Astrocyte of the cerebellum (primary cell): ENCODE measurements around the gene RASAL2.
A peak's percentile ranks its signal among the peaks of the same experiment; 100 is the strongest.

Source experiments
- DNase-seq: peaks from one replicate; pipeline ENCODE4 v3.0.0-alpha.2; 2011; ENCODE audit warnings: low read depth
- H3K4me3 ChIP-seq: 2 replicates; pipeline ENCODE4 v1.5.1; 2011; ENCODE audit warnings: mild to moderate bottlenecking, low read depth, low read length, moderate library complexity
- CTCF ChIP-seq: IDR thresholded peaks from 2 replicates; pipeline ENCODE4 v1.5.1; 2012; ENCODE audit warnings: low read length, low read depth, moderate library complexity, mild to moderate bottlenecking; ENCODE audit errors: missing control alignments
- in situ Hi-C: cut with HindIII; loops from 2 replicates; pipeline ENCODE4 v1.10.0; 2017; ENCODE audit warnings: low sequenced_read_pairs

Gene RASAL2

GRCh38 chr1:178218550-178218949 is 124.6 kb downstream of the RASAL2 start:
- TF ChIP-seq CTCF: no peak
- no peak overlapping the region for H3K4me3 ChIP-seq
- in situ Hi-C loops: no loop called here
- DNase-seq: no peak

- TF ChIP-seq CTCF: no peak
- no peak for DNase-seq
- H3K4me3 ChIP-seq: no peak overlapping the region
- in situ Hi-C loops: no loop called here
These were observed 126.2 kb downstream of the RASAL2 start for GRCh38 chr1:178220094-178220493.

GRCh38 chr1:178223289-178223688 is 129.4 kb downstream of the RASAL2 start:
- no peak for DNase-seq
- in situ Hi-C loops: no loop called here
- no peak for TF ChIP-seq CTCF
- no peak overlapping the region for H3K4me3 ChIP-seq

- no peak for DNase-seq
- no peak overlapping the region for H3K4me3 ChIP-seq
- in situ Hi-C loops: no loop called here
- no peak for TF ChIP-seq CTCF
These were observed 130.5 kb downstream of the RASAL2 start for GRCh38 chr1:178224358-178224757.

GRCh38 chr1:178230881-178231409 is 137.0 kb downstream of the RASAL2 start:
- DNase-seq: no peak
- TF ChIP-seq CTCF: no peak
- H3K4me3 ChIP-seq: no peak overlapping the region
- in situ Hi-C loops: no loop called here

- no peak for DNase-seq
- TF ChIP-seq CTCF: no peak
- H3K4me3 ChIP-seq: no peak overlapping the region
- in situ Hi-C loops: no loop called here
These were observed 138.2 kb downstream of the RASAL2 start for GRCh38 chr1:178232108-178232507.

- in situ Hi-C loops: no loop called here
- no peak for TF ChIP-seq CTCF
- DNase-seq: peak; percentile 42
- H3K4me3 ChIP-seq: no peak overlapping the region
These were observed 139.0 kb downstream of the RASAL2 start for GRCh38 chr1:178232949-178233348.
